Endothelial cell (in vitro differentiated cells): ENCODE measurements around the gene PAPPA. TPM values are rescaled to one million over a fixed set of nuclear protein-coding genes. Genes with fewer than 3 reads are reported as not detected.
A peak's percentile ranks its signal among the peaks of the same experiment; 100 is the strongest.

Experiments used
- DNase-seq: peaks from one replicate; pipeline ENCODE4 v3.0.0; 2021; ENCODE audit warnings: low spot score
- H3K27ac Mint-ChIP-seq: one replicate; pipeline ENCODE4 v1.8.0; 2021; ENCODE audit warnings: mixed read lengths, inconsistent platforms; ENCODE audit not compliant: unreplicated experiment
- H3K27me3 Mint-ChIP-seq: one replicate; pipeline ENCODE4 v1.8.0; 2021; ENCODE audit warnings: mild to moderate bottlenecking, moderate library complexity, mixed read lengths, inconsistent platforms; ENCODE audit not compliant: unreplicated experiment
- H3K36me3 Mint-ChIP-seq: one replicate; pipeline ENCODE4 v1.8.0; 2021; ENCODE audit warnings: mild to moderate bottlenecking, low read depth, mixed read lengths, inconsistent platforms; ENCODE audit not compliant: unreplicated experiment
- H3K4me1 Mint-ChIP-seq: one replicate; pipeline ENCODE4 v1.8.0; 2021; ENCODE audit warnings: mild to moderate bottlenecking, mixed read lengths, inconsistent platforms; ENCODE audit not compliant: unreplicated experiment
- H3K4me3 Mint-ChIP-seq: one replicate; pipeline ENCODE4 v1.8.0; 2021; ENCODE audit warnings: mild to moderate bottlenecking, mixed read lengths, inconsistent platforms; ENCODE audit not compliant: unreplicated experiment
- H3K9me3 Mint-ChIP-seq: one replicate; pipeline ENCODE4 v1.8.0; 2021; ENCODE audit warnings: mixed read lengths, inconsistent platforms; ENCODE audit not compliant: unreplicated experiment
- CTCF ChIP-seq: fragments of 200-600 bp; sonication (generic); IDR thresholded peaks from one replicate; pipeline ENCODE4 v1.5.0; 2021; ENCODE audit warnings: antibody characterized with exemption; ENCODE audit not compliant: unreplicated experiment
- total RNA-seq: library from RNA; stranded (reverse); fragmentation: NEBNext Ultra II Directional; extraction: Animal tissue kit (Norgen Biotek cat#: 25700); gene quantifications from one replicate; pipeline ENCODE4 v1.2.1, GENCODE V29; 2021; ENCODE audit not compliant: unreplicated experiment

PAPPA gene
- total RNA-seq, 1 donor from 2014 or later, result 1.4 TPM

GRCh38 chr9:116383133-116383532 lies 229.5 kb downstream of the PAPPA start:
- Mint-ChIP-seq H3K27me3 (peaks cover 2% of the 10 kb centered on the region), H3K4me3 (no peak overlapping the region), H3K36me3 (no peaks in the 10 kb centered on the region), H3K9me3 (no peaks in the 10 kb centered on the region), H3K4me1 (peaks cover 15% of the 10 kb centered on the region), H3K27ac (no peak overlapping the region)
- no peak for TF ChIP-seq CTCF
- DNase-seq, result no peak

- H3K27me3 Mint-ChIP-seq, result peaks cover 4% of the 10 kb centered on the region
- no peak for DNase-seq
- H3K4me1 Mint-ChIP-seq, result peaks cover 20% of the 10 kb centered on the region
- no peak overlapping the region for H3K4me3 Mint-ChIP-seq
- no peaks in the 10 kb centered on the region for H3K9me3 Mint-ChIP-seq
- TF ChIP-seq CTCF, result no peak
- no peak overlapping the region for H3K27ac Mint-ChIP-seq
- no peaks in the 10 kb centered on the region for H3K36me3 Mint-ChIP-seq
Observed at GRCh38 chr9:116383936-116384335, 230.3 kb downstream of the PAPPA start.

DNA sequence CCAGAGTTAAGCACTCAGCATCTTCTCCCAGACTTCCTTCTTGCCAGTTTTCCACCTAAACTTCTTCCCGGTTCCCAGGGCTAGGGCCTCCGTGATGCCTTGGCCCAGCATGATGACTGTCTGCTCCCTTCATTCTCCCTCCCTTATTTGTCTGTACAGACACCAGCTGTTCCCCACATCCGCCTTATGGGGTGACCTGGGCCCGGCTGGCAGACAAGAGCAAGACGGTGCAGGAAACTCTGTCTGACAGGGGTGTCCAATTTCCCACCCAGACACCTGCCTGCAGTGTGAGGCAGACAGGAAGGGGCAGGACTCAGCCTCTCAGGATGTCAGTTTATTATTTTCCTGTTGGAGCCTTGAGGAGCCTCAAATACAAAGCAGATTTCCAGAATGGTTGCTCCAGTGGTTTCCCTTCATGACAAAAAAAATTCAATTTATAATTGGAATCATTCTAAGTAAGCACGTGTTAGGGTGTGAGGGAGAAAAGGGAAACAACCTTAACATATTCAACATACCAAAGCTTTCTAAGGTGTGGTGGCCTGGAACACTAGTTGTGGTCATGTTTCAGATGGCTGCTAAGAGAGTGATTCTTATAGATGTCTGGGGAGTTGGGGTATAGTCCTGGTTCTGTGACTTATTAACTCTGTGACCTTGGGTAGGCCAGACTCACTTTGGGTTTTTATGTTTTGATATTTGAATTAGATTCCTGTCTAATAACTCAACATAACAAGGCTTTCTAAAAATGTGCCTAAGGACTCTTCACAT lies 234.5 kb downstream of the PAPPA start:
- peak; percentile 37 for DNase-seq
- no peaks in the 10 kb centered on the region for H3K36me3 Mint-ChIP-seq
- peak overlapping the region; percentile 73 for H3K27ac Mint-ChIP-seq
- no peak overlapping the region for H3K4me3 Mint-ChIP-seq
- H3K4me1 Mint-ChIP-seq, result peaks cover 14% of the 10 kb centered on the region
- no peak for TF ChIP-seq CTCF
- H3K27me3 Mint-ChIP-seq, result peaks cover 8% of the 10 kb centered on the region
- no peaks in the 10 kb centered on the region for H3K9me3 Mint-ChIP-seq

GRCh38 chr9:116389541-116390302 lies 236.1 kb downstream of the PAPPA start:
- Mint-ChIP-seq H3K9me3 (no peaks in the 10 kb centered on the region), H3K27ac (no peak overlapping the region), H3K27me3 (peaks cover 8% of the 10 kb centered on the region), H3K4me3 (no peak overlapping the region), H3K4me1 (peaks cover 14% of the 10 kb centered on the region), H3K36me3 (no peaks in the 10 kb centered on the region)
- TF ChIP-seq CTCF, result no peak
- DNase-seq, result no peak
